Transverse colon (tissue), 1 donor: ENCODE data around the gene CAMTA1.

Experiments
- EP300 ChIP-seq: sonication (generic); formaldehyde crosslinking; IDR thresholded peaks from one replicate; pipeline ENCODE4 v1.6.1; 2017; ENCODE audit warnings: antibody characterized with exemption, low read depth
- POLR2A ChIP-seq: fragments of 450-650 bp; IDR thresholded peaks from one replicate; pipeline ENCODE4 v1.6.1; 2016; ENCODE audit warnings: antibody characterized with exemption, mild to moderate bottlenecking, moderate library complexity

GRCh38 chr1:7588457-7588827, 803.2 kb downstream of the CAMTA1 start:
- TF ChIP-seq EP300 (no peak), POLR2A (no peak)
